AG04450 (cell line): ENCODE results near the gene TRUB2. TPM values are rescaled to one million over a fixed set of nuclear protein-coding genes. Genes with fewer than 3 reads are reported as not detected.

Experiments
- CTCF ChIA-PET: fragments of 300-600, 350-600 bp; formaldehyde crosslinking; extraction: SDS; loops from one replicate; lab custom pipeline; 2022; ENCODE audit warnings: antibody characterized with exemption, inconsistent platforms; lab: Charles Lee
- POLR2A ChIA-PET: fragments of 350-600 bp; formaldehyde crosslinking; extraction: SDS; loops from one replicate; lab custom pipeline; 2021; ENCODE audit warnings: antibody characterized with exemption, inconsistent platforms; lab: Yijun Ruan, JAX
- DNase-seq: peaks from one replicate; pipeline ENCODE4 v3.0.0-alpha.2; 2011; ENCODE audit warnings: low read depth, low spot score
- H3K27ac ChIP-seq: one replicate; pipeline ENCODE4 v1.5.1; 2012; ENCODE audit warnings: low read depth, low read length, control low read depth
- H3K27me3 ChIP-seq: one replicate; pipeline ENCODE4 v1.6.0; 2012; ENCODE audit warnings: low read length; ENCODE audit not compliant: control insufficient read depth, insufficient read depth
- H3K4me3 ChIP-seq: 2 replicates; pipeline ENCODE4 v1.5.1; 2011; ENCODE audit warnings: mild to moderate bottlenecking, low read depth, low read length, control low read depth
- H3K9me3 ChIP-seq: 2 replicates; pipeline ENCODE4 v1.5.1; 2012; ENCODE audit warnings: low read length; ENCODE audit not compliant: control insufficient read depth, insufficient read depth
- CTCF ChIP-seq: IDR thresholded peaks from 2 replicates; pipeline ENCODE4 v1.5.1; 2011; ENCODE audit warnings: low read depth, low read length, control low read depth, inconsistent platforms
- polyA plus RNA-seq: library from polyadenylated mRNA; depleted of rRNA; stranded (reverse); fragments of >200 nt; gene quantifications from 2 replicates; pipeline ENCODE4 v1.2.3, GENCODE V29; 2011

The TRUB2 gene
- polyA plus RNA-seq, 1 experiment, result 15.1 TPM

DNA sequence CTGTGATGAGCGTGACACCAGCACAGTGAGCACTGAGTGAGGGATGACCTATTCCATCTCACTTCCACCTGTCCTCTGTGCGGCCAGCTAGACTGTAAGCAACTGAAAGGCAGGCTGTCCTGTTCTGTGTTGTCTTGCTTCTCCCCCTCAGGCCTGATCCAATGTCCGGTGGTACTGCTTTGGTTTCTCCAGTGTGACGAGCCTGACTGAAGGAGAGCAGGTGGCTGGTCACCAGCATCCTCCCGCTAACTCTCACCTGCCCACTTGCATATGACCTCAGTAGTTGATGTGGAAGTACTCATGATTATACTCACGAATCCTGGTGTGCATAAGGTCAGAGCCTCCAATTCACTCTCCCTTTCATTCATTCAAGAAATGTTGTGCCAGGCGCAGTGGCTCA is 15.7 kb upstream of the TRUB2 start:
- no peak for TF ChIP-seq CTCF
- ChIA-PET POLR2A (no interaction called here), CTCF (no interaction called here)
- Histone ChIP-seq H3K27ac (no peak overlapping the region), H3K4me3 (no peak overlapping the region), H3K9me3 (no peaks in the 10 kb centered on the region), H3K27me3 (no peaks in the 10 kb centered on the region)
- DNase-seq, result no peak

GRCh38 chr9:128335914-128336313 is 13.7 kb upstream of the TRUB2 start:
- DNase-seq, result no peak
- ChIA-PET POLR2A (no interaction called here), CTCF (interaction anchor here (1.9 kb wide), 1 partner anchor 26 kb away, joined by 4 read pairs; no protein-coding TSS in a partner anchor)
- no peaks in the 10 kb centered on the region for H3K9me3 ChIP-seq
- no peak overlapping the region for H3K4me3 ChIP-seq
- H3K27me3 ChIP-seq, result no peaks in the 10 kb centered on the region
- no peak overlapping the region for H3K27ac ChIP-seq
- TF ChIP-seq CTCF, result no peak

- H3K9me3 ChIP-seq, result no peaks in the 10 kb centered on the region
- no peak for TF ChIP-seq CTCF
- no peaks in the 10 kb centered on the region for H3K27me3 ChIP-seq
- no peak overlapping the region for H3K4me3 ChIP-seq
- ChIA-PET CTCF (no interaction called here), POLR2A (no interaction called here)
- DNase-seq, result no peak
- no peak overlapping the region for H3K27ac ChIP-seq
Observed at GRCh38 chr9:128335161-128335560, 12.9 kb upstream of the TRUB2 start.

GRCh38 chr9:128333451-128333869 is 11.2 kb upstream of the TRUB2 start:
- CTCF ChIA-PET, result no interaction called here
- no peak for TF ChIP-seq CTCF

GRCh38 chr9:128325629-128326028 is 3.4 kb upstream of the TRUB2 start:
- DNase-seq, result no peak
- H3K9me3 ChIP-seq, result no peaks in the 10 kb centered on the region; the same call in 1 of the 2 replicates
- H3K4me3 ChIP-seq, result no peak overlapping the region
- H3K27me3 ChIP-seq, result no peaks in the 10 kb centered on the region
- ChIA-PET CTCF (no interaction called here), POLR2A (no interaction called here)
- TF ChIP-seq CTCF, result no peak
- no peak overlapping the region for H3K27ac ChIP-seq

More at GRCh38 chr9:128333451-128333869, 11.2 kb upstream of the TRUB2 start:
- H3K27me3 ChIP-seq, result no peaks in the 10 kb centered on the region
- H3K27ac ChIP-seq, result no peak overlapping the region
- POLR2A ChIA-PET, result interaction anchor here (1.4 kb wide), 1 partner anchor 28 kb away, joined by 3 read pairs; no protein-coding TSS in a partner anchor
- H3K4me3 ChIP-seq, result no peak overlapping the region
- no peak for DNase-seq
- no peaks in the 10 kb centered on the region for H3K9me3 ChIP-seq
